SIG-M5 (cell line): ENCODE results near the gene EGFR.
"Not testable (repeated sequence)": the region's sequence is repeated elsewhere in the genome, so short reads cannot be mapped to it uniquely, and the experiment has no call there.

Experiments used
- DNase-seq: peaks from one replicate; lab custom pipeline; 2025; lab: John Stamatoyannopoulos, UW

Gene EGFR

GRCh38 chr7:55013851-55014250 is 5.0 kb upstream of the EGFR start:
- DNase-seq = no peak

- no peak for DNase-seq
Measured at GRCh38 chr7:55016061-55016745, 2.6 kb upstream of the EGFR start.

- DNase-seq = no peak
Measured at GRCh38 chr7:55016746-55017090, 2.1 kb upstream of the EGFR start.

GRCh38 chr7:55017841-55018240 is 976 bp upstream of the EGFR start:
- no peak for DNase-seq

GRCh38 chr7:55019191-55019690 is 424 bp downstream of the EGFR start:
- DNase-seq = no peak

- DNase-seq = no peak
Measured at GRCh38 chr7:55019691-55020465, 1.1 kb downstream of the EGFR start.

GRCh38 chr7:55020466-55020871 is 1.7 kb downstream of the EGFR start:
- no peak for DNase-seq

- no peak for DNase-seq
Measured at GRCh38 chr7:55021053-55021452, 2.2 kb downstream of the EGFR start.

- no peak for DNase-seq
Measured at GRCh38 chr7:55022002-55022985, 3.5 kb downstream of the EGFR start.

- no peak for DNase-seq
Measured at GRCh38 chr7:55023841-55024505, 5.2 kb downstream of the EGFR start.

- no peak for DNase-seq
Measured at GRCh38 chr7:55024776-55025175, 6.0 kb downstream of the EGFR start.

GRCh38 chr7:55026086-55026790 is 7.4 kb downstream of the EGFR start:
- no peak for DNase-seq

GRCh38 chr7:55026867-55027490 is 8.2 kb downstream of the EGFR start:
- DNase-seq = no peak

- no peak for DNase-seq
Measured at GRCh38 chr7:55028011-55028410, 9.2 kb downstream of the EGFR start.

GRCh38 chr7:55030314-55030713 is 11.5 kb downstream of the EGFR start:
- no peak for DNase-seq

- DNase-seq = no peak
Measured at GRCh38 chr7:55031075-55031474, 12.3 kb downstream of the EGFR start.

- DNase-seq = no peak
Measured at GRCh38 chr7:55032069-55032699, 13.4 kb downstream of the EGFR start.

- DNase-seq = no peak
Measured at GRCh38 chr7:55033236-55033846, 14.5 kb downstream of the EGFR start.

- no peak for DNase-seq
Measured at GRCh38 chr7:55034776-55035175, 16.0 kb downstream of the EGFR start.

- DNase-seq = not testable (repeated sequence)
Measured at GRCh38 chr7:55035410-55035809, 16.6 kb downstream of the EGFR start.
